ENCODE measurements around the gene ANO2.

The ANO2 gene

GRCh38 chr12:5582018-5582417, 363.0 kb downstream of the ANO2 start:
- DNase-seq (ENCODE audit: low spot score): no peak

DNA sequence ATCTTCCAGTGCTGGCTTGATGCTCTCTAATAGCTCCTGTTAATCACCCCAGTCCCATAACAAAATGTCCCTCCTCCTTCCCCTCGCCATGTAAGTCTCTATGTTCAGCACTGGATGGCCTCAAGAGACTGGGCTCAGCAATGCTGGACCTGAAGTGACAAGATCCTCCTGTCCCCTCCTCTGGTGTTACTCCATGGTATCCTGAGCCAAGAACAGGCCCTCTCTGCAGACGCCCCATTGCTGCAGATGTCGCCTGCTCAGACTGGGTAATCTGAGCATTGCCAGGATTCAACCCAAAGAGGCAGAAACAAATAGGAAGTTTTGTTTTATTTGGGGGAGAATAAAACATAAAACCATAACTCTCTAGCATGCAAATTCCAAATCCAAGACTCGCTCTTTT, 363.4 kb downstream of the ANO2 start:
- DNase-seq (ENCODE audit: low spot score): no peak

DNA sequence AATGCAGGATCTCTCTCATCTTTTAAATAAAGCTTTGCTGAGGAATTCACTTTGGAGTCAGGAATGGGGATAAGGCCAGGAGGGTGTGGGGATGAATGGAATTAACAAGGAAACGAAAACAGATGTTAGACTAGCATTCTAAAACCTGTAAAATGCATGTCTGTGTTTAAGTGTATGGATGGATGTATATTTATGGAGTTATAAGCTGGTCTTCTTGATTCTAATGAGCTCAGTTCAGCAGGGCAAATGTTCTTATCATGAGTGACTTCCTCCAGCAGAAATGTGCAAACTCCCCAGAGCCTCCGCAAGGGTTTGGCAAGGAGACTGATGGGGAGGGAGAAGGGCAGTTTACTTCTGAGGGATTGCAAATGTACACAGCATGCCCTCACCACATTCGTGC, 364.0 kb downstream of the ANO2 start:
- DNase-seq (ENCODE audit: low spot score): no peak

DNA sequence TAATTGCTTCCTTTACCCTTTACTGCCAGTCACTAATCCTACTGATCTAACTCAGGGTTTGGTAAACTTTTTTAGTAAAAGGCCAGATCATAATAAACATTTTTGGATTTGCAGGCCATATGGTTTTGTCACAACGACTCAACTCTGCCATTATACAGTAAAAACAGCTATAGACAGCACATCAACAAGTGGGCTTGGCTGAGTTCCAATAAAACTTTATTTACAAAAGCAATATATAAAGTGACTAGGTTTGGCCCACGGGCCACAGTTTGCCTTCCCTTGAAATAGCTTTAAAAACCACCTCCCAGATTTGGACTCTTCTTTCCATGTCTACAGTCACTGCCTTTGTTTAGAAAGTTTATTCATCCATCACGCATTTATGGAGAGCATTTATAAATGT, 366.3 kb downstream of the ANO2 start:
- DNase-seq (ENCODE audit: low spot score): no peak

DNA sequence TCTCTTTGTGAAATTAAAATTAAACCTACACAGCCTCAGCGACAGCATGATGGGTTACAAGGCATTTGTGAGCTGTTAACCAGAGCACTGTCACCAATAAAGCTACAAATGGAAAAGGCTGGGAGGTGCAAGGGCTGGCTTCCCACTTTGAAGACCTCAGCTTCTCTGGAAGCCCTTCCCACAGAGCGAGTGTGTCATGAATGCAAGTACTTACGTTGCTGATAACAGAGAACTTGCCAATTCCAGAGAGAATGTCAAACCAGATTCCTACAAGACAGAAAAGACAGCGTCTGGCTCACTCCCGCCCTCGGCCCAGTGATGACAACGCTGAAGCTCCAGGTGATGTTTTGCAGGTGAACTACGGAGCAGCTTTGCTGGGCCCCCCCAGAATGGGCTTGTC, 367.3 kb downstream of the ANO2 start:
- DNase-seq (ENCODE audit: low spot score): no peak

DNA sequence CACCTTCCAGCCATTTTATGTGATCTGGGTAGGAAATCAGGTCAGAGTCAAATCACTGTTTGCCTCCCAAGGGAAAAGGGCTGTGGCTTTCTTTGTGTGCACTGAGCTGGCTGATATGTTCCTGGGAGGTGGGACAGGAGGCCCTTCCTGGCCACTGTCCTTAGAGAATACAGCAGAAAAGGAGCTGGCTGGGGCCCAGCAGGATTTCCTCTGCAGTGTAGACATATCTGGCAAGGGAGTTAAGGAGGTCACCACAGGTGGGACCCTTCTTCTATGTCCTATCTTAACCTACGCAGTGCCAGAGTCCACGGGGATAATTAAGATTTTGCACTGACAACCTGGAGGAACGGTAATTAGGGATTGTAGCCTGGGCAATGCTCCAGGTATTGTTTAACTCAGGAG, 367.8 kb downstream of the ANO2 start:
- no peak for DNase-seq (ENCODE audit: low spot score)

DNA sequence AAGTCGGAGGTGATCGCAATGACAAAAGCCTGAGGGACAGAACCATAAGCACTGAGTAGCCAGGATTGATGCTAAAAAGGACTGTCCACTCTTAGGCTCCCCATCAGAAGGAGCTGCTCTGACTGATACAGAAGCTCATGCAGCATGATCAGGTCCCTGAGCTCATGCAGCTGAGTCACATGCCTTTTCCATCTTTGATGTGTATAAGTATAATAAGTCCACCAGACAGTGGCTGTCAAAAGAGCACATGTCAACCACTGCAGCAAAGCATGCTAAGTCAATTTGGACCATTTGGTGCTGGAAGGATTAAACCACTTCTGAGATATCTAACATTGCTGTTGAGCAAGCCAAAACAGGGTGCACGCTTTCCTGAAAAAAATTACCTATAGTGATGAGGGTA, 369.1 kb downstream of the ANO2 start:
- DNase-seq (ENCODE audit: low spot score): no peak

DNA sequence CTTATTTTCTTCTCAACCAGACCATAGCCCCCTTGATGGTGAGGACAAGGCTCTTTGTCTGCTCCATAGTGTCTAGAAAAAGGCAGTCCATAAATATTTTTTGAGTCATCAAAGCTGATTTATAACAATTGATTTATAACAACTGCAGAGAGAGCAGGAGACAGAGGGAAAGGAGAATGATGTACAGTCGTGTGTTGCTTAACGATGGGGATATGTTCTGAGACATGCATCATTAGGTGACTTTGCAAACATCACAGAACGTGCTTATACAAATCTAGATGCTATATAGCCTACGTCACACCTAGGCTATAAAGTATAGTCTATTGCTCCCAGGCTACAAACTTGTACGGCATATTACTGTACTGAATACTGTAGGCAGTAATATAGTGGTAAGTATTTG, 369.8 kb downstream of the ANO2 start:
- DNase-seq (ENCODE audit: low spot score): no peak

GRCh38 chr12:5573390-5573789, 371.7 kb downstream of the ANO2 start:
- DNase-seq (ENCODE audit: low spot score): no peak

GRCh38 chr12:5571115-5571514, 373.9 kb downstream of the ANO2 start:
- DNase-seq (ENCODE audit: low spot score): no peak

DNA sequence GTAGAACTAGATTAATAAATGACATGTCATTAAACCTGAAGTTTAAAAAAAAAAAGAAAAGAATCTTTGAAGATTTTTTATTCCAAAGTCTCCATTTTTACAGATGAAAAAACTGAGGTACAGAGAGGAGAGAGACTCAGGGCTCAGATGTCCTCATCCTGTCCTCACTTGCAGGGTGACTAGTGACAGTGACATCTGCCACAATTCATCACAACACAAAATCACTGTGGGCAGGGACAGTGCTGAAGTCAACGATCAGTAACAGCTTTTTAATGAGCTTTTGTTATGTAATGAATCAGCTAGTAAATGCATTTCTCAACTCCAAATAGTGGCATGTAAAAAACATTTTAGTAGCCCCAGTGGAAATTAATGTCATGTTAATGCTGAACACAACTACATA, 374.6 kb downstream of the ANO2 start:
- no peak for DNase-seq (ENCODE audit: low spot score)

GRCh38 chr12:5568325-5568981, 376.6 kb downstream of the ANO2 start:
- no peak for DNase-seq (ENCODE audit: low spot score)

- DNase-seq (ENCODE audit: low spot score): no peak
Measured at GRCh38 chr12:5567016-5567725, 377.9 kb downstream of the ANO2 start.

GRCh38 chr12:5565933-5566599, 379.0 kb downstream of the ANO2 start:
- DNase-seq (ENCODE audit: low spot score): no peak

GRCh38 chr12:5562581-5562980, 382.5 kb downstream of the ANO2 start:
- no peak for DNase-seq (ENCODE audit: low spot score)

DNA sequence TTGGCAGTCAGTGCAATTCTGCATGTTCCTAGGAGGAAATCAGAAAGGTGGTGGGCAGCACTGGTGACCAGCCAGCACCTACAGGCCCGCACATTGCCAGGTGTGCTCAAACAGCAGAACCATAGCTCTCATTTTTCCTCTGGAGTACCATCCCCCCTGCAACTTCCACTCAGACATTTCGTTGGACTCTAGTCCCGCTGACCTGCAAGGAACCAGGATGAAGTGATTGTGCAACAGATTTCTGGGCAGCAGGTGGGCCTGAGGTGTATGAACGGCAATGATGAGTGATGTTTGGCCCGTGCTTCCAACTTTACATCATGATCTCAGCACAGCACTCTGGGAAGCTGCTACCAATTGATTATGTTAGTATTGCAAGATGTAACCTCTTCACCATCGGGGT, 383.2 kb downstream of the ANO2 start:
- DNase-seq (ENCODE audit: low spot score): no peak

DNA sequence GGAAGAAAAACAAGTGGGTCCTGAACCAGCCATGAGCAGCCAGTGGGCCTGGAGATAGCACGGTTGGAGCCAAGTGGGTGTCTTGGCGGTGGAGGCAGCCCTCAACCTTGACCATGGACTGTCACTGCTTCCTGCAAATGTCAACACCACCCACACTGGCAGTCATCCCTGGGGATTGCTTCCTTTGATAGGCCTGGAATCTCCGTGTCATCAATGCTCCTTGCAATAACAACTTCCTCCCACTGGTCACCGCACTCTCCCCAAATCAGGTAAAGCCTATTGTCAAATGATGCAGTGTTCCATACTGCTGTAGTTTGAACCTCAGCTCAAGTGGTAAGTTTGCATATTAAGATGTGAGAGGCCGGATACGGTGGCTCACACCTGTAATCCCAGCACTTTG, 384.0 kb downstream of the ANO2 start:
- DNase-seq (ENCODE audit: low spot score): no peak

DNA sequence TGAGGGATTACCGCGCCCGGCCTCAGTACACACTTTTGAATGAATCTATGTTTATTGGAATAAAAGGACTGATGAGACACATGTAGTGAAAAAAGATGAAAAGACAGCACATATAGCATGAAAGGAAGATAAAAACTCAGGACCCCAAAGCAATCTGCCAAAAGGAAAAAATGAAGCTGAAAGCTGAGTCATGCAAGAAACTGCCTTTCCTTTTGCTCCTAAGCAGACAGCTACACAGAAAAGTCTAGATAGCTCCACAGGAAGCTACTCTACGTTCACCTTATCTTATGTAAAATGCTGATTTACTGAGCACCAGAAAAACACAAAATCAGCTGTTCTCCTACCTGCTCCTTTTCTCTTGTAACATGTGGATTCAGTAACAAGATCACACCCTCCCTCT, 384.8 kb downstream of the ANO2 start:
- no peak for DNase-seq (ENCODE audit: low spot score)

DNA sequence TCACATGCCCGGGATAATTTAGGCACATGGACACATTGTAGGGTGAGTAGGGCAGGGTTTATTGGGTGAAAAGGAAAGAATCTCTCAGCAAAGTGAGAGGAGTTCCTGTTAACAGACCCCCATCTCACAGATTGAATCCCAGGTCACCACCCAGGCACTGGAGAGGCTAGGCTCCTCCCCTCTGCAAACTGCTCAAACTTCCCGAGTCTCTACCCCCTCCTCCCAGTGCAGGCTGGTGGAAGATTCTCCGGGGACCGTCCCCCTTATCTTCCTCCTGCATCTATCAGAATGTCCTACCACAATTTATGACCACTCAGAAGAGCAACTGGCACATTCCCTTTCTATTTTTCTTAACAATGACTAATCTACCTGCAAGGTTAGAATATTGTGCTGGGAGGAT, 387.2 kb downstream of the ANO2 start:
- DNase-seq (ENCODE audit: low spot score): no peak

GRCh38 chr12:5556946-5557673, 387.9 kb downstream of the ANO2 start:
- DNase-seq (ENCODE audit: low spot score): no peak

GRCh38 chr12:5556033-5556614, 388.9 kb downstream of the ANO2 start:
- no peak for DNase-seq (ENCODE audit: low spot score)

- no peak for DNase-seq (ENCODE audit: low spot score)
Measured at GRCh38 chr12:5554711-5555110, 390.3 kb downstream of the ANO2 start.
